Hematopoietic multipotent progenitor cell (in vitro differentiated cells): ENCODE measurements around the gene GSTA4. TPM values are rescaled to one million over a fixed set of nuclear protein-coding genes. Genes with fewer than 3 reads are reported as not detected.

Experiments
- total RNA-seq: library from RNA; depleted of rRNA; stranded (reverse); fragments of >200 nt; gene quantifications from one replicate; pipeline ENCODE4 v1.2.3, GENCODE V29; 2012

GSTA4 gene
- total RNA-seq, 1 donor: 1.9 TPM

Other genes starting within 250 kb of the GSTA4 start
- not detected for gene GSTA2, start 231.8 kb downstream of the GSTA4 start, total RNA-seq
- not detected for gene GSTA1, start 191.5 kb downstream of the GSTA4 start, total RNA-seq
- not detected for gene GSTA5, start 154.5 kb downstream of the GSTA4 start, total RNA-seq
- not detected for gene GSTA3, start 85.6 kb downstream of the GSTA4 start, total RNA-seq
- 3.8 TPM for gene CILK1, start 66.5 kb upstream of the GSTA4 start, total RNA-seq
- gene FBXO9, start 70.1 kb upstream of the GSTA4 start, total RNA-seq: 35.5 TPM
- not detected for gene GCM1, start 153.6 kb upstream of the GSTA4 start, total RNA-seq